Measurements from ENCODE around the gene PLEKHA5.

GRCh38 chr12:19095331-19095730 is 34.2 kb upstream of the PLEKHA5 start:
- TF ChIP-seq CTCF (IDR thresholded peaks at IDR 0.05) (no peak), POLR2AphosphoS5 (IDR thresholded peaks at IDR 0.05) (no peak), POLR2A (IDR thresholded peaks at IDR 0.05) (no peak)
